ENCODE results near the gene SUGP1. TPM values are rescaled to one million over a fixed set of nuclear protein-coding genes. Genes with fewer than 3 reads are reported as not detected.

The SUGP1 gene
- total RNA-seq, 1 donor = 32.0 TPM

GRCh38 chr19:19342086-19343015, 22.0 kb upstream of the SUGP1 start:
- DNase-seq (ENCODE audit: low read depth in 2 of 3, low spot score in 2 of 3) = no peak

DNA sequence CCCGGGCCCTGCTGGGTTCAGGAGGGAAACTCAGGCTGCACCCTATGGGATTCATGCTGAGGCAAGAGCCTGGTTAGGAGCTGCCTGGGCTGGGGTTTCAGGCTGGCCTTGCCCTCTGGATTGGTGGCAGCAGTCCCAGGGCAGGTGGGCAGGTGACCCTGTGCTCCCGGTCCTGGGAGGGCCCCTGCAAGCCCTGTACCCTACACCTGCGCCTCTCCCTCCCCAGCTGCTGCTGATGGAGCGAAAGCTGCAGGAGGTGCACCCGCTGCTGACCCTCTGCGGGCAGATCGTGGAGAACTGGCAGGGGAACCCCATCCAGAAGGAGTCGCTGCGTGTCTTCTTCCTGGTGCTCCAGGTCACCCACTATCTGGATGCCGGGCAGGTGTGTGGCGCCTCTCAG, 20.7 kb upstream of the SUGP1 start:
- no peak for DNase-seq (ENCODE audit: low read depth in 2 of 3, low spot score in 2 of 3)

DNA sequence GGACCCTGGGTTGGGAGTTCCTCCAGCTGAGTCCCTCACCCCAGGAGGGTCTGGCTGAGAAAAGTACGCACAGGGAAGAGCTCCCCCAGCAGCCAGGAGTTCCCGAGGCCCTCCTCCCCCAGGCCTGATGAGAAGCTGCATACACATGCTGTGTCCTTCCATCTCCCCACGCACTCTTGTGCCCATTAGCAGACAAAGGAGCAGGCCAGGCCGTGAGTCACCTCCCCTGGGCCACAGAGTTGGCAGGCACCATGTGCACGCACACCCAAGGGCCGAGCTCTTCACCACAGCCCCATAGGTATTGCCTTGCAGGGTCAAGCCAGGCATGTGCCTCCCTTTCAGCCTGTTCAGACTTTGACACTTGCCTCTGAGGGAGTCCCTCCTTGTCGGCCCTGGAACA, 17.8 kb upstream of the SUGP1 start:
- no peak for DNase-seq (ENCODE audit: low read depth in 2 of 3, low spot score in 2 of 3)

DNA sequence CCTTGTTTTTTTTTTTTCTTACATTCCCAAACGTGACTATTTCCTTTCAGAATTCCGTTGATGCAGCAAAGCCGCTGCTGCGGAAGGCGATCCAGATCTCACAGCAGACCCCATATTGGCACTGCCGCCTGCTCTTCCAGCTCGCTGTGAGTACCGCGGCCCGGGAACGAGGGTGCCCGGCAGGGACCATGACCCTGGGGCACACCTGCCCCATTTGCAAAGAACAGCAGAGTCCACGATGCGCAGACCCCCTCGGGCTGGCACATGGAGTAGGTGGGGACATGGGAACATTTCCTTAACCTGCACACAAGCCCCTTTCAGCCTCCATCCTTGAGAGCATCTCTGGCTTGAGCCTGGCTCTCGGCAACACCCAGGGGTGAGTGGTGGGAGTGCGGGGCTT, 16.8 kb upstream of the SUGP1 start:
- no peak for DNase-seq (ENCODE audit: low read depth in 2 of 3, low spot score in 2 of 3)

- no peak for DNase-seq (ENCODE audit: low read depth in 2 of 3, low spot score in 2 of 3)
Measured at GRCh38 chr19:19336597-19336996, 16.3 kb upstream of the SUGP1 start.

- DNase-seq (ENCODE audit: low read depth in 2 of 3, low spot score in 2 of 3) = no peak
Measured at GRCh38 chr19:19335408-19336158, 15.3 kb upstream of the SUGP1 start.

GRCh38 chr19:19334989-19335344, 14.7 kb upstream of the SUGP1 start:
- DNase-seq (ENCODE audit: low read depth in 2 of 3, low spot score in 2 of 3) = no peak

DNA sequence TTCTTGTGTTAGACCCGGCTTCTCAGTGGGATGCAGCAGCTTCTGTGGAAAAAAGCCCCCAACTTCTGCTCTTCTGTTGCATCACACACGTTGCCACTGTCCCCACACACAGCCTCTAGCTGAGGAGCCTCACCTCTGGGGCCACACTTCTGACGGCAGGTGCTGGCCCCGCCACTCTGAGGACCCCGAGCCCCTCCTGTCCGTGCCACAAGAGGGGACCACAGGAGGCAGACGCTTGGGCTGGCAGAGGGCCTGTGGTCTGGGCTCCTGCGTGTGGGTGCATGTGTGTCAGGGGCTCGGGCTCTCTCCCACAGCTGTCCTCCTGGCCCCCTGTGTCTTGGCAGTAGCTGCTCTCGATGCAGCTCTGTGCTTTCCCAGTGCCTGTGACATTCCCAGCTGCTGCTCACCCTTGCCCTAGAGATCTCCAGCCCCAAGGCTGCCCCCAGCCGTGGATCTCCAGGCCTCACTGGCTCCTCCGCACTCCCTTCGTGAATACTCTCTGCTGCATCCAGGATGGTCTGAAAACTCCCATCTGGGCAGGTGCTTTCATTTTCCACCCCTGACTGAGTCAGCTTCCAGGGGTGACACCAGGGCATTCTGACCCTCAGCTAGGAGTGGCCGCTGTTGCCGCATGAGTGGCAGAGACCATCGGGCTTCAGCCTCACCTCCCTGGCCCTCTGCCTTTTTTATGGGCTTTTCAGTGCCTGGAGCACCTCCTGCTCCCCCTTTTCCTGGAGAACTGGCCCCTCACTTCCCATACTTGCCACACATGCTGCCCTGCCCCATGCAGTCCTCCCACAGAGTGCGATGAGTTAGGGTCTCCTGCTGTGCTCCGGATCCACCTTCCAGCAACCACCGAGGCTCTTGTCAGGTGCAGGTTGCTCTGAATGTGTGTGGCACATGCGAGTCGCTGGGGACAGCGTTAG, 14.0 kb upstream of the SUGP1 start:
- DNase-seq (ENCODE audit: low read depth in 2 of 3, low spot score in 2 of 3) = no peak

GRCh38 chr19:19329126-19329525, 8.8 kb upstream of the SUGP1 start:
- DNase-seq (ENCODE audit: low read depth in 2 of 3, low spot score in 2 of 3) = peak in 2 of 3 donors; percentile 24 to 36

DNA sequence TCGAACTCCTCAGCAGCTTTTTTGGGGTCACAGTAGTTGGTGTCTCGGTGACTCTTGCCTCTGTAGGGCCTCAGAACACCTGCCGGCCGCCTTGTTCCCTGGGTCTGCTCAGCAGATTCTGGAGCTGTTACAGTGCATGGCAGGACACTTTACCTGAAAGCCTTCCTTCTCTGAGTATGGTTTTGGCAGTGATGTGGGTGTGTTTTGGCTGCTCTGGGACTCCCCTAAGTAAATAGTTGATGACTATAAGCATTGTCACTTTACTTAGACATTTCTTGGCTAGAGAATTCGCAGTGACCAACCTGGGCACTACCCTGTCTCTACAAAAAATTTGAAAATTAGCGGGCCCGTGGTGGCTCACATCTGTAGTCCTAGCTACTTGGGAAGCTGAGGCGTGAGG, 7.4 kb upstream of the SUGP1 start:
- DNase-seq (ENCODE audit: low read depth in 2 of 3, low spot score in 2 of 3) = no peak

GRCh38 chr19:19324059-19324770, 3.9 kb upstream of the SUGP1 start:
- no peak for DNase-seq (ENCODE audit: low read depth in 2 of 3, low spot score in 2 of 3)

GRCh38 chr19:19321141-19321577, 850 bp upstream of the SUGP1 start:
- peak in 2 of 3 donors; percentile 32 to 36 for DNase-seq (ENCODE audit: low read depth in 2 of 3, low spot score in 2 of 3)

GRCh38 chr19:19319732-19320360, 463 bp downstream of the SUGP1 start:
- DNase-seq (ENCODE audit: low read depth in 2 of 3, low spot score in 2 of 3) = no peak

- no peak for DNase-seq (ENCODE audit: low read depth in 2 of 3, low spot score in 2 of 3)
Measured at GRCh38 chr19:19316082-19316481, 4.2 kb downstream of the SUGP1 start.

DNA sequence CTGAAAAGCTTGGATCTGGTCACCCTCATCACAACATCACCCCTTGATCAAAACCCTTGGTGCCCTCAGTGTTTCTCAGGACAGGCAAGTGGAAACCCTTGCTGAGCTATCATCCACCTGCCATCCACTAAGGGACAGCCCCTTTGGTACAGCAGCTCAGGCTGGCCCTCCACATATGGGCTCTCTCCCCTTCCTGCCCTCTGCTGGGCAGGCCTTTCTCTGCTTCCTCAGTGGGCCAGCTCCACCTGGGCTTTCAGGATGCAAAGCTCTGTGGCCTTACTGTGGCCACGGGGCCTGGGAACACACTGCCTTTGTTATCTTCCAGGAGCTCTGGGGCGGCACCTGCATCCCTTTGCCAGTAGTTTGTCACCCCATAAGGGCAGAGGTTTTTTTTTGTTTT, 4.9 kb downstream of the SUGP1 start:
- no peak for DNase-seq (ENCODE audit: low read depth in 2 of 3, low spot score in 2 of 3)

DNA sequence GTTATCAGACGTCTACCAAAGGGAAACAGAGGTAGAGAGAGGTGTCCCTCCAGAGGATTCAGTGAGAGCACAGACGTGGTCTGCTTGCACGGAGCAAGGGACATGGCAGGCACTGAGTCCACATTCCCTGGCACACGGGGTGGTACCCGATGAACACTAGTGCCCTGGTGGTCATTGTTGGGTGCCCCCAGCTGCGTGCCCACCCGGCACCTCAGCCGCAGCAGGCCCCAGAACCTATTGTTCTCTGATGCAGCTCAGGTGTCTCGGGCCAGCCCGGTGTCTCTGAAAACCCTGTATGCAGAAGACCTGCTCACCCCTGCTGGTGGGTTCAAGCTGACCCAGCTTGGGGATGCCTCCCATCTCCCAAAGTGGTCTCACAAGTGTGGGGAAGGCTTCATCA, 11.9 kb downstream of the SUGP1 start:
- DNase-seq (ENCODE audit: low read depth in 2 of 3, low spot score in 2 of 3) = no peak

- no peak for DNase-seq (ENCODE audit: low read depth in 2 of 3, low spot score in 2 of 3)
Measured at GRCh38 chr19:19306191-19306590, 14.1 kb downstream of the SUGP1 start.

DNA sequence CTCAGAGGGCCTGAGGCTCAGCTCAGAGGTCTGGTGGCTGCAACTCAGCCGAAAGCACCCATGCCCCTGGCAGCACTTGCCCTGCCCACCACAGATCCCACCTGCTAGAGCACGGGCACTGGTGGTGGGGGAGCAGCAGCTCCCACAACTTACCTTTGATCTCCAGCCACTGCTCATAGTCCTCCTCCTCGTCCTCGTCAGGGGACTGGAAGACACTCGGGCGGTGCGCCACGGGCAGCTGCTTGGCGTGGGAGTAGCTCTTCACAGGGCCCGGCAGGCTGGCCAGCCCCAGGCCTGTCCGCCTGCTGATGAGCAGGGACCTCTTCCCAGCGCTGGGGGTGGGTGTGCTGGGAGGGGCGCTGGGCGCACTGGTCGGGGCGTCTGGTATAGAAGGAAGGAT, 14.6 kb downstream of the SUGP1 start:
- DNase-seq (ENCODE audit: low read depth in 2 of 3, low spot score in 2 of 3) = no peak

DNA sequence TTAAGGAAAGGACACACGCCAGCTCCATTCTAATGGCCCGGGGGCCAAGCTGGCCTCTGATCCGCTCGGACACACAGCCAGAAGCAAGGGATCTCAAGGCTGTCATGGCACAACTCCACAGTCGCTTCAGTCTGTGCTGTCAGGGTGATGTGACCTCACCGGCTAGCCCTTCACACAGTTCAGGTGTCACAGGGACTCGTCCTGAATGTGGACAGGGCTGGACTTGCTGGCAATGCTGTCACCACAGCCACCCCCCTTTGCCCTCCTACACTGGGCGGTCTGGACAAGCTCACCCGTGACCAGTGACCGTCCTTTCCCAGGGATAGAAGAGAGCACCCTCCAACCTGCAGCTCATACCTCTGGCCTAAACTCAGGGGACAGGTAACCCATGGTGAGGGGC, 15.2 kb downstream of the SUGP1 start:
- DNase-seq (ENCODE audit: low read depth in 2 of 3, low spot score in 2 of 3) = no peak
